HG03571 (cell line): ENCODE results near the gene ZNF549.

ENCODE experiments used
- ATAC-seq: cut with Tn5 transposase; IDR thresholded peaks from one replicate; pipeline ENCODE4 v1.9.1; 2021; ENCODE audit not compliant: unreplicated experiment

Gene ZNF549

GRCh38 chr19:57566396-57567265, 39.5 kb downstream of the ZNF549 start:
- ATAC-seq = no peak

GRCh38 chr19:57570707-57571106, 43.6 kb downstream of the ZNF549 start:
- ATAC-seq = no peak

DNA sequence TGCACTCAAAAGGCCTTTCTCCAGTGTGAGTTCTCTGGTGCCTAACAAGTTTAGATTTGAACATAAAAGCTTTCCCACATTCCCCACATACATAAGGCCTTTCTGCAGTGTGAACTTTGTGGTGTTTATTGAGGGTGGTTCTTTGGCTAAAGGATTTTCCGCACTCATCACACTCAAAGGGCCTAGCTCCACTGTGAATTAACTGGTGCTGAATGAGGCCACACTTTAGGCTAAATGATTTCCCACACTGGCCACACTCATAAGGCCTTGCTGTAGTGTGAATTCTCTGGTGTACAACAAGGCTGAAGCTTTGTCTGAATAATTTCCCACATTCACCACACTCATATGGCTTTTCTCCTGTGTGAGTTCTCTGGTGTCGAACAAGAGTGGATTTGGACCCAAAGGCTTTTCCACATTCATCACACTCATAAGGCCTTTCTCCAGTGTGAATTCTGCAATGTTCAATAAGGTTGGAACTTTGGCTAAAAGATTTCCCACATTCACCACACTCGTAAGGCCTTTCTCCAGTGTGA, 45.3 kb downstream of the ZNF549 start:
- no peak for ATAC-seq

DNA sequence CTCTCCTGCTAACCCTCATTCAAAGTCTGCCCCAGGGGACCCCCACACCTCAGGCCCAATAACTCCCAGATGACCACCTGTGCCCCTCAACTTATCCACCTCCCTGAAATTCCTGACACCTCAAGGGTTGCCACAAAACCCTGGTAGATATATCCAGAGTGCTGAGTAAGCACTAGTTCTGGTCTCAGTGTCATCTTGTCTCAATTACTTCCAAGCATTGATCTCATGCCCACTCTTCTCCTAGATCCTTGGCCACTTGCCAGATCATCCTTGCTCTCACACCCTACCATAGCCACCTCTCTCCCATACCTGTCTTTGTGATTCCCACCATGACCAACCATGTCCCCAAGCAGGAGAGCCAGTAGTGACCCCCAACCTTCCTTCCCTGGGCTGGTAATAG, 49.5 kb downstream of the ZNF549 start:
- ATAC-seq = no peak

DNA sequence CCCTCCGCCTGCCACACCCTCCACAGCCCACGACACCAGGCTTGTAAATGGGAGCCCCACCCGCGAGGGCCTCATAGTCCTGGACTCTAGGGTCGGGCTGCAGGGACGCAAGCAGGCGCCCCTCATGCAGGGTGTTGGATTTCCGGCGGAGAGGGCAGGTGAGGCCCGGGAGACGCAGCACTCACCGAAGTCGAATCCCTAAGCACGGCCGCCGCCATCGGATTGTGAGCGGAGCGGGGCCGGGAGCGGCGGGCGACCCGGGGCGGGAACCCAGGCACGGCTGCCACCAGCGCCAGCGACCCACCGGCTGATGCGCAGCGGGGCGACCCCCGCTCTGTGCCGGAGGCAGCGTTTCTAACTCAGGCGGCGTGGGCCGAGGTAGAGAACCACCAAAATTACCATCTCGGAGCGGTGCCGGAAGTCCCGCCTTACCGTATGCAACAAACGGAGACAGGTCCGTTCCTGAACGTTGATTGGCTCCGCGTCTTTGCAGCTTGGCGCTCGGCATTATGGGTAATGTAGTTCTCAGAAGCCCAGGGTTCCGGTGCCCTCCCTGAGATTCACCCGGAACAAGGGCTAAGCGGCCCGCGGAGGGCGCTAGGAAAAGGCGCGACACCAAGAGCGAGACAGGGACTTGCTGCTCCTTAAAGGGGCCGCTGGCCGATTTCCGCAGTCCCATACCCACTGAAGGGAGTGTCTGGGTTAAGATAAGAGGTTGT, 51.5 kb downstream of the ZNF549 start, which contains the start of gene ZNF416:
TSS of gene ZNF416 (minus strand) at position 425 of the 719 bp plus-strand sequence. CDS start at position 218, 207 bp downstream.
- ATAC-seq = peak; percentile 74

DNA sequence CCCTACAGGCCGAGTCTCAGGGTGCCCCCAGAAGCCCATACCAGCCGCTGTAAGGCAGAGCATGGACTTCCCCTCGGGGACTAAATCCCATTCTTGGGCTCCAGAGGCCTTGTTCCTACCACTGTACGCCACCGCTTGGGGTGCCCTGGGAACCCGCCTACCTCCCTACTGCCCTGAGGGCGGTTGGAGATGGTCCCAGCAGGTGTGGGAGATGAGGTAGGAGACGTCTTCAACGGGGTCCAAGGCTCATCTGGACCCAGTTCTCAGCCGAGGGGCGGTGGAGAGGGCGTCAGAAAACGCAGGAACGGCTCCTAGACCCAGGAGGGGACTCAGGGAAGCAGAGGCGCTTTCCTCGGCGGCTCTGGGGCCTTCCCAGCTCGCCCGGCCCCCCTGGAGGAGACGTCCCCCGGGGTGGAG, 56.0 kb downstream of the ZNF549 start:
- no peak for ATAC-seq

GRCh38 chr19:57583521-57584416, 56.6 kb downstream of the ZNF549 start, which contains the start of gene ZIK1:
Gene ZIK1 (plus strand): TSS chr19:57584145. CDS start chr19:57584357, 212 bp downstream.
- peak; percentile 53 for ATAC-seq

DNA sequence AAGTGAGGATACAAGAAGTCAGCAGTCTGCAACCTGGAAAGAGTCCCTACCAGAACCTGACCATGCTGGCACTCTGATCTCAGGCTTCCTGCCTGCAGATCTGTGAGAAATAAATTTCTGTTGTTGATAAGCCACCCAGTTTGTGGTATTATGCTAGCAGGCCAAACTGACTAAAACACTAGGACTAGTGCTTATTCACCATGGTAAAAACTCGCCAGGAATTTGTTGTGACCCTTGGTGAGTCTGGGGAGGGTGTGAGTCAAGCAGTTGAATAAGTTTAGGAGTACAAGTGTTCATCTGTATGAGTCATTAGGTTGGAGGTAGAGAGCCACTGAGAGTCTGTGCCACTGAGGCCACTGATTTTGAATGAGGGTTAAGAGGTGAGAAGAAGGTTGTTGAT, 60.4 kb downstream of the ZNF549 start:
- no peak for ATAC-seq

GRCh38 chr19:57599377-57599760, 72.2 kb downstream of the ZNF549 start:
- ATAC-seq = no peak

DNA sequence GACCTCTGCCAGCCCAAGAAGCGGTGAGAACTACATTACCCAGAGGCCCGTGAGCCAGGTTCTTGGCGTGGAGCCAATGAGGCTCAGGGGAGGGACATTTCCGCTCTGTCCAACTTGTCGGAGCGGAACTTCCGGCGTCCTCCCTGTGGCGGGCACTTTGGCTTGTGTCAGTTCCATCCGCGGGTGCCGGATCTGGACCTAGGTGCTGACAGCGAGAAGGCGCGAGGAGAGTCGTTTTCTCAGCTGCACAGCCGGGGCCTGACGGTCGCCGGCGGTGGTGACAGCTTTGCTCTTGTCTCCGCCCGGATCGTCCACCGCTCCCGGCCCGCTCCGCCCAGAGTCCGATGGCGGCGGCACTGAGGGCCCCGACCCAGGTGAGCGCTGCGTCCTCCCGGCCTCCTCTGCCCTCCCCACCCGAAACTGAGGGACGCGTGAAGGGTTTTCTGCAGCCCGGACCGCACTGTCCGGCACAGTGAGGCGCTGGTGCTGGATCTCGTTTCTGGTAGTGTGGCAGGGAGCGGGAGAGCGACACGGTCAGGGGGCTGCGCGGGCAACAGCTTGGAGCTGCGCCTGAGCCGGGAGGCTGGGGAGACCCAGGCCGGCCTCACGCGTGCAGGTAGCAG, 72.7 kb downstream of the ZNF549 start, which contains the start of gene ZNF530:
TSS of gene ZNF530 (plus strand) at position 125 of the 623 bp plus-strand sequence. CDS start 4,461 bp downstream, outside the sequence.
- ATAC-seq = peak; percentile 86

DNA sequence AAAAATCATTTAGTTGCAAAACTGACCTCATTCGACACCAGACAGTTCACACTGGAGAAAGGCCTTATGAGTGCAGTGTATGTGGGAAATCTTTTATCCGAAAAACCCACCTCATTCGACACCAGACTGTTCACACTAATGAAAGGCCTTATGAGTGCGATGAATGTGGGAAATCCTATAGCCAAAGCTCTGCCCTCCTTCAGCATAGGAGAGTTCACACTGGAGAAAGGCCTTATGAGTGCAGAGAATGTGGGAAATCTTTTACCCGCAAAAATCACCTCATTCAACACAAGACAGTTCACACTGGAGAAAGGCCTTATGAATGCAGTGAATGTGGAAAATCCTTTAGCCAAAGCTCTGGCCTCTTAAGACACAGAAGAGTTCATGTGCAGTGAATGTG, 79.8 kb downstream of the ZNF549 start:
- ATAC-seq = no peak
